Measurements from ENCODE around the gene EME2. TPM values are rescaled to one million over a fixed set of nuclear protein-coding genes. Genes with fewer than 3 reads are reported as not detected.

EME2 gene
- total and polyA plus RNA-seq, 2 of the 13 experiments (the other 11 are each of a cell fraction or from before 2014, with no cell fraction given), result 4.4 to 7.6 TPM

GRCh38 chr16:1731603-1732002 lies 41.0 kb upstream of the EME2 start:
- Histone ChIP-seq H3K27me3 (ENCODE audit: control insufficient read depth in 1 of 2, insufficient read depth in 2 of 2, low read length in 2 of 2) (no peaks in the 10 kb centered on the region; a peak in 1 of 5 replicates), H3K4me3 (replicated peaks in 1 of 3; ENCODE audit: insufficient read depth in 1 of 3, low read depth in 2 of 3, low read length in 3 of 3) (no peak overlapping the region), H2AFZ (ENCODE audit: low read length) (no peak overlapping the region), H3K4me1 (ENCODE audit: insufficient read depth, low read length) (no peaks in the 10 kb centered on the region), H3K36me3 (replicated peaks in 1 of 2; ENCODE audit: control insufficient read depth in 1 of 2, insufficient read depth in 2 of 2, low read length in 2 of 2) (peaks cover 29 to 51% of the 10 kb centered on the region in 2 experiments; a peak in 4 of 5 replicates), H3K79me2 (ENCODE audit: insufficient read depth, low read length) (no peaks in the 10 kb centered on the region), H3K9ac (ENCODE audit: insufficient read depth, low read depth, low read length) (no peak overlapping the region), H3K9me3 (ENCODE audit: low read length) (peaks cover 11% of the 10 kb centered on the region), H3K4me2 (ENCODE audit: low read depth, low read length) (no peak overlapping the region), H4K20me1 (ENCODE audit: insufficient read depth, low read length) (no peaks in the 10 kb centered on the region), H3K27ac (ENCODE audit: extremely low read length, insufficient read depth, low read length) (no peak overlapping the region)
- intact Hi-C loops (cut with micrococcal nuclease; ENCODE audit: unreplicated experiment), result no loop called here
- WGBS (ENCODE audit: low lambda C conversion rate), result 97% methylated on average over 5 of the region's 7 CpGs
- ChIA-PET CTCF (ENCODE audit: low intra/inter-chr PET ratio, low total read pairs) (no interaction called here), POLR2A (no interaction called here)
- ATAC-seq (no peak), DNase-seq (ENCODE audit: low spot score) (no peak), FAIRE-seq (no peak)
- no TSS peak for BruUV-seq (replicated peaks)
- in situ Hi-C loops (cut with HindIII; ENCODE audit: extremely low pct_ligation_motif_present, low pct_unique_long_range_greater_than_20kb), result no loop called here
- TF ChIP-seq KDM3A (CRISPR knock-in tag; IDR thresholded peaks at IDR 0.05; ENCODE audit: low read depth) (no peak), ZNF513 (CRISPR knock-in tag; conservative IDR thresholded peaks at IDR 0.05) (no peak), POLR2AphosphoS5 (IDR thresholded peaks at IDR 0.05; ENCODE audit: low read depth, low read length) (no peak), ARHGAP35 (CRISPR knock-in tag; IDR thresholded peaks at IDR 0.05; ENCODE audit: borderline replicate concordance) (no peak), ZBTB21 (CRISPR knock-in tag; IDR thresholded peaks at IDR 0.05) (no peak), PHF8 (CRISPR knock-in tag; IDR thresholded peaks at IDR 0.05) (no peak), U2AF1 (optimal IDR thresholded peaks at IDR 0.05; ENCODE audit: low read depth, low read length) (no peak), ZNF746 (CRISPR knock-in tag; IDR thresholded peaks at IDR 0.05) (no peak), ZNF136 (CRISPR knock-in tag; IDR thresholded peaks at IDR 0.05; ENCODE audit: low read depth) (no peak), ZNF451 (CRISPR knock-in tag; IDR thresholded peaks at IDR 0.05) (no peak), ZNF816 (CRISPR knock-in tag; IDR thresholded peaks at IDR 0.05; ENCODE audit: borderline replicate concordance) (no peak), ELF1 (CRISPR knock-in tag; IDR thresholded peaks at IDR 0.05) (no peak), ZBTB20 (CRISPR knock-in tag; IDR thresholded peaks at IDR 0.05; ENCODE audit: borderline replicate concordance, low read depth) (no peak), PAWR (CRISPR knock-in tag; IDR thresholded peaks at IDR 0.05; ENCODE audit: borderline replicate concordance) (no peak), RBAK (CRISPR knock-in tag; IDR thresholded peaks at IDR 0.05) (no peak), FOXA3 (CRISPR knock-in tag; IDR thresholded peaks at IDR 0.05) (no peak)
- TF ChIP-seq, protein P1, sequence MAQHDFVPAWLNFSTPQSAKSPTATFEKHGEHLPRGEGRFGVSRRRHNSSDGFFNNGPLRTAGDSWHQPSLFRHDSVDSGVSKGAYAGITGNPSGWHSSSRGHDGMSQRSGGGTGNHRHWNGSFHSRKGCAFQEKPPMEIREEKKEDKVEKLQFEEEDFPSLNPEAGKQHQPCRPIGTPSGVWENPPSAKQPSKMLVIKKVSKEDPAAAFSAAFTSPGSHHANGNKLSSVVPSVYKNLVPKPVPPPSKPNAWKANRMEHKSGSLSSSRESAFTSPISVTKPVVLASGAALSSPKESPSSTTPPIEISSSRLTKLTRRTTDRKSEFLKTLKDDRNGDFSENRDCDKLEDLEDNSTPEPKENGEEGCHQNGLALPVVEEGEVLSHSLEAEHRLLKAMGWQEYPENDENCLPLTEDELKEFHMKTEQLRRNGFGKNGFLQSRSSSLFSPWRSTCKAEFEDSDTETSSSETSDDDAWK (CRISPR knock-in tag; IDR thresholded peaks at IDR 0.05), result no peak
- TF ChIP-seq, protein P2, sequence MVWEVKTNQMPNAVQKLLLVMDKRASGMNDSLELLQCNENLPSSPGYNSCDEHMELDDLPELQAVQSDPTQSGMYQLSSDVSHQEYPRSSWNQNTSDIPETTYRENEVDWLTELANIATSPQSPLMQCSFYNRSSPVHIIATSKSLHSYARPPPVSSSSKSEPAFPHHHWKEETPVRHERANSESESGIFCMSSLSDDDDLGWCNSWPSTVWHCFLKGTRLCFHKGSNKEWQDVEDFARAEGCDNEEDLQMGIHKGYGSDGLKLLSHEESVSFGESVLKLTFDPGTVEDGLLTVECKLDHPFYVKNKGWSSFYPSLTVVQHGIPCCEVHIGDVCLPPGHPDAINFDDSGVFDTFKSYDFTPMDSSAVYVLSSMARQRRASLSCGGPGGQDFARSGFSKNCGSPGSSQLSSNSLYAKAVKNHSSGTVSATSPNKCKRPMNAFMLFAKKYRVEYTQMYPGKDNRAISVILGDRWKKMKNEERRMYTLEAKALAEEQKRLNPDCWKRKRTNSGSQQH (CRISPR knock-in tag; IDR thresholded peaks at IDR 0.05; ENCODE audit: low read depth), result no peak
- TF ChIP-seq, protein P3, sequence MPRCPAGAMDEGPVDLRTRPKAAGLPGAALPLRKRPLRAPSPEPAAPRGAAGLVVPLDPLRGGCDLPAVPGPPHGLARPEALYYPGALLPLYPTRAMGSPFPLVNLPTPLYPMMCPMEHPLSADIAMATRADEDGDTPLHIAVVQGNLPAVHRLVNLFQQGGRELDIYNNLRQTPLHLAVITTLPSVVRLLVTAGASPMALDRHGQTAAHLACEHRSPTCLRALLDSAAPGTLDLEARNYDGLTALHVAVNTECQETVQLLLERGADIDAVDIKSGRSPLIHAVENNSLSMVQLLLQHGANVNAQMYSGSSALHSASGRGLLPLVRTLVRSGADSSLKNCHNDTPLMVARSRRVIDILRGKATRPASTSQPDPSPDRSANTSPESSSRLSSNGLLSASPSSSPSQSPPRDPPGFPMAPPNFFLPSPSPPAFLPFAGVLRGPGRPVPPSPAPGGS (CRISPR knock-in tag; IDR thresholded peaks at IDR 0.05), result no peak

Measured in HepG2 (cell line).